ENCODE measurements around the gene EBLN2. TPM values are rescaled to one million over a fixed set of nuclear protein-coding genes. Genes with fewer than 3 reads are reported as not detected.

The EBLN2 gene
- 1.8 TPM for polyA plus RNA-seq (2013, experiment 1 of 2)
- 3.1 TPM for polyA plus RNA-seq (2013, experiment 2 of 2)

GRCh38 chr3:73061416-73061815, at the start of gene EBLN2:
Gene EBLN2 (plus strand): TSS chr3:73061659. CDS start chr3:73062082, 423 bp downstream.
- H3K36me3 ChIP-seq (ENCODE audit: control insufficient read depth, insufficient read depth, low read length), result peaks cover 56% of the 10 kb centered on the region
- H3K9me3 ChIP-seq (ENCODE audit: control insufficient read depth, low read length), result no peaks in the 10 kb centered on the region
- no peaks in the 10 kb centered on the region for H3K4me1 ChIP-seq (ENCODE audit: control insufficient read depth, insufficient read depth, low read length, poor library complexity, severe bottlenecking)
- WGBS, 2 experiments (ENCODE audit: insufficient coverage in 2 of 2), result 88 to 100% methylated on average over 1 to 2 of the region's 2 CpGs
- no peak within 1 kb of the TSS for H3K27ac ChIP-seq (ENCODE audit: low read depth, low read length, severe bottlenecking)
- H3K4me3 ChIP-seq (ENCODE audit: extremely low read depth, insufficient read depth, low read length, poor library complexity, severe bottlenecking), result no peak within 1 kb of the TSS

- H3K27ac ChIP-seq (ENCODE audit: low read depth, low read length, severe bottlenecking), result no peak overlapping the region
- peaks cover 55% of the 10 kb centered on the region for H3K36me3 ChIP-seq (ENCODE audit: control insufficient read depth, insufficient read depth, low read length)
- no peaks in the 10 kb centered on the region for H3K4me1 ChIP-seq (ENCODE audit: control insufficient read depth, insufficient read depth, low read length, poor library complexity, severe bottlenecking)
- WGBS, 2 experiments (ENCODE audit: insufficient coverage in 2 of 2), result 80 to 89% methylated on average over 3 to 4 of the region's 4 CpGs
- H3K9me3 ChIP-seq (ENCODE audit: control insufficient read depth, low read length), result no peaks in the 10 kb centered on the region
- no peak overlapping the region for H3K4me3 ChIP-seq (ENCODE audit: extremely low read depth, insufficient read depth, low read length, poor library complexity, severe bottlenecking)
Observed at GRCh38 chr3:73018298-73018697, 43.2 kb upstream of the EBLN2 start.

- H3K36me3 ChIP-seq (ENCODE audit: control insufficient read depth, insufficient read depth, low read length), result peaks cover 54% of the 10 kb centered on the region
- WGBS, 2 experiments (ENCODE audit: insufficient coverage in 2 of 2), result no CpG with 5 or more reads among the region's 5 CpGs
- no peak overlapping the region for H3K27ac ChIP-seq (ENCODE audit: low read depth, low read length, severe bottlenecking)
- no peaks in the 10 kb centered on the region for H3K4me1 ChIP-seq (ENCODE audit: control insufficient read depth, insufficient read depth, low read length, poor library complexity, severe bottlenecking)
- H3K4me3 ChIP-seq (ENCODE audit: extremely low read depth, insufficient read depth, low read length, poor library complexity, severe bottlenecking), result no peak overlapping the region
- no peaks in the 10 kb centered on the region for H3K9me3 ChIP-seq (ENCODE audit: control insufficient read depth, low read length)
Observed at GRCh38 chr3:73018790-73019441, 42.5 kb upstream of the EBLN2 start.

- H3K36me3 ChIP-seq (ENCODE audit: control insufficient read depth, insufficient read depth, low read length), result peaks cover 43% of the 10 kb centered on the region
- no peak overlapping the region for H3K27ac ChIP-seq (ENCODE audit: low read depth, low read length, severe bottlenecking)
- H3K4me1 ChIP-seq (ENCODE audit: control insufficient read depth, insufficient read depth, low read length, poor library complexity, severe bottlenecking), result no peaks in the 10 kb centered on the region
- H3K4me3 ChIP-seq (ENCODE audit: extremely low read depth, insufficient read depth, low read length, poor library complexity, severe bottlenecking), result no peak overlapping the region
- H3K9me3 ChIP-seq (ENCODE audit: control insufficient read depth, low read length), result peaks cover 5% of the 10 kb centered on the region
- 40% methylated on average over 1 of the region's 4 CpGs; no CpG with 5 or more reads in 1 of the 2 experiments for WGBS, 2 experiments (ENCODE audit: insufficient coverage in 2 of 2)
Observed at GRCh38 chr3:73021301-73021835, 40.1 kb upstream of the EBLN2 start.

- H3K27ac ChIP-seq (ENCODE audit: low read depth, low read length, severe bottlenecking), result no peak overlapping the region
- H3K36me3 ChIP-seq (ENCODE audit: control insufficient read depth, insufficient read depth, low read length), result peaks cover 40% of the 10 kb centered on the region
- H3K9me3 ChIP-seq (ENCODE audit: control insufficient read depth, low read length), result peaks cover 5% of the 10 kb centered on the region
- H3K4me3 ChIP-seq (ENCODE audit: extremely low read depth, insufficient read depth, low read length, poor library complexity, severe bottlenecking), result no peak overlapping the region
- H3K4me1 ChIP-seq (ENCODE audit: control insufficient read depth, insufficient read depth, low read length, poor library complexity, severe bottlenecking), result no peaks in the 10 kb centered on the region
Observed at GRCh38 chr3:73024836-73025235, 36.6 kb upstream of the EBLN2 start.

GRCh38 chr3:73026111-73026759, 35.2 kb upstream of the EBLN2 start:
- WGBS, 2 experiments (ENCODE audit: insufficient coverage in 2 of 2), result 83% methylated on average over 4 of the region's 6 CpGs; no CpG with 5 or more reads in 1 of the 2 experiments
- H3K27ac ChIP-seq (ENCODE audit: low read depth, low read length, severe bottlenecking), result no peak overlapping the region
- H3K36me3 ChIP-seq (ENCODE audit: control insufficient read depth, insufficient read depth, low read length), result peaks cover 41% of the 10 kb centered on the region
- H3K9me3 ChIP-seq (ENCODE audit: control insufficient read depth, low read length), result peaks cover 5% of the 10 kb centered on the region
- no peak overlapping the region for H3K4me3 ChIP-seq (ENCODE audit: extremely low read depth, insufficient read depth, low read length, poor library complexity, severe bottlenecking)
- H3K4me1 ChIP-seq (ENCODE audit: control insufficient read depth, insufficient read depth, low read length, poor library complexity, severe bottlenecking), result no peaks in the 10 kb centered on the region

- Histone ChIP-seq H3K4me1 (ENCODE audit: control insufficient read depth, insufficient read depth, low read length, poor library complexity, severe bottlenecking) (no peaks in the 10 kb centered on the region), H3K27ac (ENCODE audit: low read depth, low read length, severe bottlenecking) (no peak overlapping the region), H3K4me3 (ENCODE audit: extremely low read depth, insufficient read depth, low read length, poor library complexity, severe bottlenecking) (no peak overlapping the region), H3K9me3 (ENCODE audit: control insufficient read depth, low read length) (peaks cover 5% of the 10 kb centered on the region), H3K36me3 (ENCODE audit: control insufficient read depth, insufficient read depth, low read length) (peaks cover 43% of the 10 kb centered on the region)
- no CpG with 5 or more reads among the region's 2 CpGs for WGBS, 2 experiments (ENCODE audit: insufficient coverage in 2 of 2)
Observed at GRCh38 chr3:73026760-73027113, 34.7 kb upstream of the EBLN2 start.

GRCh38 chr3:73028803-73029202, 32.7 kb upstream of the EBLN2 start:
- WGBS, 2 experiments (ENCODE audit: insufficient coverage in 2 of 2), result 96 to 100% methylated on average over 2 to 4 of the region's 4 CpGs

GRCh38 chr3:73029321-73029796, 32.1 kb upstream of the EBLN2 start:
- no peak overlapping the region for H3K4me3 ChIP-seq (ENCODE audit: extremely low read depth, insufficient read depth, low read length, poor library complexity, severe bottlenecking)
- WGBS, 2 experiments (ENCODE audit: insufficient coverage in 2 of 2), result 92 to 93% methylated on average over 1 of the region's 1 CpG
- peak overlapping the region; percentile 31 for H3K27ac ChIP-seq (ENCODE audit: low read depth, low read length, severe bottlenecking)
- peaks cover 37% of the 10 kb centered on the region for H3K36me3 ChIP-seq (ENCODE audit: control insufficient read depth, insufficient read depth, low read length)
- no peaks in the 10 kb centered on the region for H3K4me1 ChIP-seq (ENCODE audit: control insufficient read depth, insufficient read depth, low read length, poor library complexity, severe bottlenecking)
- H3K9me3 ChIP-seq (ENCODE audit: control insufficient read depth, low read length), result peaks cover 5% of the 10 kb centered on the region

More at GRCh38 chr3:73028803-73029202, 32.7 kb upstream of the EBLN2 start:
- Histone ChIP-seq H3K4me3 (ENCODE audit: extremely low read depth, insufficient read depth, low read length, poor library complexity, severe bottlenecking) (no peak overlapping the region), H3K27ac (ENCODE audit: low read depth, low read length, severe bottlenecking) (peak overlapping the region; percentile 31), H3K4me1 (ENCODE audit: control insufficient read depth, insufficient read depth, low read length, poor library complexity, severe bottlenecking) (no peaks in the 10 kb centered on the region), H3K36me3 (ENCODE audit: control insufficient read depth, insufficient read depth, low read length) (peaks cover 36% of the 10 kb centered on the region), H3K9me3 (ENCODE audit: control insufficient read depth, low read length) (peaks cover 5% of the 10 kb centered on the region)

- H3K4me3 ChIP-seq (ENCODE audit: extremely low read depth, insufficient read depth, low read length, poor library complexity, severe bottlenecking), result no peak overlapping the region
- WGBS, 2 experiments (ENCODE audit: insufficient coverage in 2 of 2), result 83 to 100% methylated on average over 1 of the region's 1 CpG
- no peaks in the 10 kb centered on the region for H3K4me1 ChIP-seq (ENCODE audit: control insufficient read depth, insufficient read depth, low read length, poor library complexity, severe bottlenecking)
- peaks cover 36% of the 10 kb centered on the region for H3K36me3 ChIP-seq (ENCODE audit: control insufficient read depth, insufficient read depth, low read length)
- H3K9me3 ChIP-seq (ENCODE audit: control insufficient read depth, low read length), result no peaks in the 10 kb centered on the region
- H3K27ac ChIP-seq (ENCODE audit: low read depth, low read length, severe bottlenecking), result no peak overlapping the region
Observed at GRCh38 chr3:73030073-73030597, 31.3 kb upstream of the EBLN2 start.
